HEK293T (cell line): ENCODE data around the gene ADGRF5.

Experiments
- CTCF ChIA-PET: fragments of 350-600 bp; formaldehyde crosslinking; extraction: SDS; loops from one replicate; lab custom pipeline; 2021; ENCODE audit warnings: antibody characterized with exemption, inconsistent platforms; lab: Yijun Ruan, JAX
- POLR2A ChIA-PET: fragments of 350-600 bp; formaldehyde crosslinking; extraction: SDS; loops from one replicate; lab custom pipeline; 2020; ENCODE audit warnings: antibody characterized with exemption, inconsistent platforms; lab: Yijun Ruan, JAX
- DNase-seq: peaks from one replicate; pipeline ENCODE4 v3.0.0; 2012; ENCODE audit warnings: mixed read lengths; ENCODE audit errors: extremely low spot score
- ARNT ChIP-seq: fragments of 450-650 bp; IDR thresholded peaks from 2 replicates; pipeline ENCODE4 v1.6.1; 2017; ENCODE audit warnings: mild to moderate bottlenecking
- BHLHE40 ChIP-seq: fragments of 450-650 bp; IDR thresholded peaks from 2 replicates; pipeline ENCODE4 v1.6.1; 2016; ENCODE audit warnings: mild to moderate bottlenecking, moderate library complexity, borderline replicate concordance
- CTBP1 ChIP-seq: fragments of 450-650 bp; IDR thresholded peaks from 2 replicates; pipeline ENCODE4 v1.6.1; 2016; ENCODE audit warnings: borderline replicate concordance
- ELF4 ChIP-seq: fragments of 450-650 bp; IDR thresholded peaks from 2 replicates; pipeline ENCODE4 v1.6.1; 2017; ENCODE audit warnings: antibody characterized with exemption
- FOXA1 ChIP-seq: fragments of 450-650 bp; IDR thresholded peaks from 2 replicates; pipeline ENCODE4 v1.6.1; 2016; ENCODE audit warnings: mild to moderate bottlenecking
- FOXK2 ChIP-seq: fragments of 450-650 bp; IDR thresholded peaks from 2 replicates; pipeline ENCODE4 v1.6.1; 2016; ENCODE audit warnings: mild to moderate bottlenecking
- FOXM1 ChIP-seq: fragments of 450-650 bp; IDR thresholded peaks from 2 replicates; pipeline ENCODE4 v1.6.1; 2017; ENCODE audit warnings: mild to moderate bottlenecking, borderline replicate concordance
- HDGF ChIP-seq: fragments of 450-650 bp; IDR thresholded peaks from 2 replicates; pipeline ENCODE4 v1.6.1; 2017; ENCODE audit warnings: antibody characterized with exemption, borderline replicate concordance
- L3MBTL2 ChIP-seq: fragments of 450-650 bp; conservative IDR thresholded peaks from 2 replicates; pipeline ENCODE4 v1.6.1; 2016; ENCODE audit warnings: mild to moderate bottlenecking
- LEF1 ChIP-seq: fragments of 450-650 bp; IDR thresholded peaks from 2 replicates; pipeline ENCODE4 v1.6.1; 2017; ENCODE audit warnings: mild to moderate bottlenecking, borderline replicate concordance
- NFRKB ChIP-seq: fragments of 450-650 bp; IDR thresholded peaks from 2 replicates; pipeline ENCODE4 v1.6.1; 2016; ENCODE audit warnings: mild to moderate bottlenecking, moderate library complexity
- PKNOX1 ChIP-seq: fragments of 450-650 bp; IDR thresholded peaks from 2 replicates; pipeline ENCODE4 v1.6.1; 2016
- SP1 ChIP-seq: fragments of 450-650 bp; IDR thresholded peaks from 2 replicates; pipeline ENCODE4 v1.6.1; 2017
- SUZ12 ChIP-seq: fragments of 450-650 bp; IDR thresholded peaks from 2 replicates; pipeline ENCODE4 v1.6.1; 2016; ENCODE audit warnings: mild to moderate bottlenecking
- TARDBP ChIP-seq: fragments of 450-650 bp; IDR thresholded peaks from 2 replicates; pipeline ENCODE4 v1.6.1; 2016
- ZNF384 ChIP-seq: fragments of 450-650 bp; IDR thresholded peaks from 2 replicates; pipeline ENCODE4 v1.6.1; 2016

ADGRF5 gene

GRCh38 chr6:46828939-46829338 is 92.8 kb downstream of the ADGRF5 start:
- DNase-seq, result no peak
- ChIA-PET POLR2A (no interaction called here), CTCF (no interaction called here)
- TF ChIP-seq ZNF384 (no peak), ELF4 (no peak), PKNOX1 (no peak), HDGF (no peak), NFRKB (no peak), SUZ12 (no peak), BHLHE40 (no peak), FOXA1 (no peak), TARDBP (no peak), CTBP1 (no peak), FOXM1 (no peak), ARNT (no peak), LEF1 (no peak), SP1 (no peak), FOXK2 (no peak), L3MBTL2 (no peak)

GRCh38 chr6:46821458-46821881 is 100.3 kb downstream of the ADGRF5 start:
- POLR2A ChIA-PET, result no interaction called here
- CTCF ChIA-PET, result no interaction called here

GRCh38 chr6:46819561-46819960 is 102.2 kb downstream of the ADGRF5 start:
- no peak for DNase-seq
- TF ChIP-seq LEF1 (no peak), SUZ12 (no peak), ZNF384 (no peak), NFRKB (no peak), FOXM1 (no peak), FOXA1 (no peak), BHLHE40 (no peak), SP1 (no peak), HDGF (no peak), L3MBTL2 (no peak), ARNT (no peak), FOXK2 (no peak), CTBP1 (no peak), PKNOX1 (no peak), ELF4 (no peak), TARDBP (no peak)
- POLR2A ChIA-PET, result no interaction called here
- CTCF ChIA-PET, result no interaction called here

More at GRCh38 chr6:46821458-46821881, 100.3 kb downstream of the ADGRF5 start:
- DNase-seq, result no peak
- TF ChIP-seq PKNOX1 (no peak), FOXA1 (no peak), LEF1 (no peak), ELF4 (no peak), FOXK2 (no peak)

- POLR2A ChIA-PET, result no interaction called here
- DNase-seq, result no peak
- CTCF ChIA-PET, result no interaction called here
- TF ChIP-seq FOXK2, result no peak
- TF ChIP-seq ARNT, result no peak
- TF ChIP-seq FOXA1, result no peak
- TF ChIP-seq FOXM1, result no peak
- no peak for TF ChIP-seq NFRKB
- TF ChIP-seq L3MBTL2, result no peak
- no peak for TF ChIP-seq SUZ12
- TF ChIP-seq PKNOX1, result no peak
- TF ChIP-seq CTBP1, result no peak
- TF ChIP-seq LEF1, result no peak
- TF ChIP-seq ZNF384, result no peak
Observed at GRCh38 chr6:46816626-46817025, 105.1 kb downstream of the ADGRF5 start.

GRCh38 chr6:46815130-46815529 is 106.6 kb downstream of the ADGRF5 start:
- ChIA-PET POLR2A (no interaction called here), CTCF (no interaction called here)
- no peak for TF ChIP-seq ELF4
- no peak for TF ChIP-seq BHLHE40
- no peak for TF ChIP-seq FOXA1
- DNase-seq, result no peak

GRCh38 chr6:46808806-46809205 is 112.9 kb downstream of the ADGRF5 start:
- ChIA-PET CTCF (no interaction called here), POLR2A (no interaction called here)
- no peak for DNase-seq
- TF ChIP-seq SP1, result no peak
